ENCODE data around the gene JMJD6. TPM values are rescaled to one million over a fixed set of nuclear protein-coding genes. Genes with fewer than 3 reads are reported as not detected.
A peak's percentile ranks its signal among the peaks of the same experiment; 100 is the strongest.

Gene JMJD6
- total RNA-seq, 1 experiment from 2014 or later, result 28.9 TPM

- Histone ChIP-seq H4K91ac (ENCODE audit: insufficient read length, low read depth, low read length) (no peak overlapping the region), H2BK5ac (ENCODE audit: insufficient read length, low read length) (no peak overlapping the region), H3K79me2 (ENCODE audit: insufficient read depth, low read length) (no peaks in the 10 kb centered on the region), H2BK12ac (ENCODE audit: insufficient read length, low read depth, low read length) (no peak overlapping the region), H2BK15ac (ENCODE audit: low read depth, low read length) (no peak overlapping the region), H2AFZ (ENCODE audit: low read length) (no peak overlapping the region), H3T11ph (ENCODE audit: low read length) (no peak overlapping the region), H4K8ac (replicated peaks; ENCODE audit: insufficient read length, low read depth, low read length) (no peak overlapping the region), H2BK120ac (ENCODE audit: low read depth, low read length, poor library complexity, severe bottlenecking) (no peak overlapping the region), H3K27ac (ENCODE audit: insufficient read length, low read depth, low read length) (no peak overlapping the region), H4K20me1 (ENCODE audit: control insufficient read depth, insufficient read depth, insufficient read length) (no peaks in the 10 kb centered on the region), H4K5ac (ENCODE audit: insufficient read length, low read depth, low read length) (no peak overlapping the region), H3K79me1 (ENCODE audit: insufficient read depth, low read depth, low read length, poor library complexity, severe bottlenecking) (no peaks in the 10 kb centered on the region), H3K4me1 (ENCODE audit: insufficient read depth, low read length) (peaks cover 3% of the 10 kb centered on the region; the same call in 1 of the 2 replicates), H3K4ac (ENCODE audit: low read depth, low read length) (no peak overlapping the region), H3K4me2 (ENCODE audit: insufficient read depth, insufficient read length, low read length) (no peak overlapping the region), H3K14ac (ENCODE audit: insufficient read depth, low read length) (no peak overlapping the region; the same call in 1 of the 2 replicates), H3K9me3 (ENCODE audit: control insufficient read depth, low read depth, low read length) (no peaks in the 10 kb centered on the region), H3K27me3 (ENCODE audit: insufficient read depth, low read length) (no peaks in the 10 kb centered on the region), H3K23me2 (ENCODE audit: insufficient read length, low read depth, low read length, poor library complexity, severe bottlenecking) (no peaks in the 10 kb centered on the region), H2BK20ac (ENCODE audit: low read depth, low read length, poor library complexity, severe bottlenecking) (no peak overlapping the region), H3K56ac (ENCODE audit: insufficient read length, low read depth, low read length) (no peak overlapping the region), H2AK5ac (ENCODE audit: insufficient read length, low read length) (no peak overlapping the region), H3K18ac (ENCODE audit: insufficient read length, low read depth, low read length) (no peak overlapping the region), H3K23ac (ENCODE audit: insufficient read length, low read depth, low read length) (no peak overlapping the region), H3K9ac (ENCODE audit: extremely low read depth, insufficient read length, low read length) (no peak overlapping the region)
- H3K27ac Mint-ChIP-seq, result peak overlapping the region; percentile 5 to 38 (median 12); a peak in 4 of 7 replicates
- H3K4me1 Mint-ChIP-seq, result peaks cover 22 to 38% of the 10 kb centered on the region in 2 experiments
- no peaks in the 10 kb centered on the region for H3K27me3 Mint-ChIP-seq (ENCODE audit: low read depth)
- TF ChIP-seq CTCF (conservative IDR thresholded peaks at IDR 0.05), result no peak
- no peaks in the 10 kb centered on the region; a peak in 1 of 5 replicates for H3K9me3 Mint-ChIP-seq
- H3K36me3 Mint-ChIP-seq (ENCODE audit: insufficient read depth in 1 of 3, low read depth in 3 of 3), result no peaks in the 10 kb centered on the region
- no peak overlapping the region for H3K4me3 Mint-ChIP-seq
- no peak for DNase-seq
- WGBS (ENCODE audit: extremely low coverage, insufficient read length, low lambda C conversion rate), result no CpG with 5 or more reads among the region's 11 CpGs
Measured at GRCh38 chr17:76688165-76688622, 38.2 kb downstream of the JMJD6 start.

Data from H9 (cell line).